Activated gamma-delta T cell treated with Interleukin-2 at 50 U/mL for 16 hours (primary cell): ENCODE data around the gene MTUS2.

Experiments used
- DNase-seq: peaks from one replicate; pipeline ENCODE4 v3.0.0-alpha.2; 2020

Gene MTUS2

GRCh38 chr13:29266756-29267733, 446.9 kb downstream of the MTUS2 start:
- DNase-seq = no peak

GRCh38 chr13:29270271-29270985, 450.3 kb downstream of the MTUS2 start:
- no peak for DNase-seq

- no peak for DNase-seq
Observed at GRCh38 chr13:29271606-29272005, 451.5 kb downstream of the MTUS2 start.

GRCh38 chr13:29279356-29280254, 459.5 kb downstream of the MTUS2 start:
- no peak for DNase-seq

GRCh38 chr13:29281932-29282495, 461.9 kb downstream of the MTUS2 start:
- DNase-seq = no peak

- no peak for DNase-seq
Observed at GRCh38 chr13:29284726-29285125, 464.6 kb downstream of the MTUS2 start.

GRCh38 chr13:29287237-29287636, 467.1 kb downstream of the MTUS2 start:
- DNase-seq = no peak

DNA sequence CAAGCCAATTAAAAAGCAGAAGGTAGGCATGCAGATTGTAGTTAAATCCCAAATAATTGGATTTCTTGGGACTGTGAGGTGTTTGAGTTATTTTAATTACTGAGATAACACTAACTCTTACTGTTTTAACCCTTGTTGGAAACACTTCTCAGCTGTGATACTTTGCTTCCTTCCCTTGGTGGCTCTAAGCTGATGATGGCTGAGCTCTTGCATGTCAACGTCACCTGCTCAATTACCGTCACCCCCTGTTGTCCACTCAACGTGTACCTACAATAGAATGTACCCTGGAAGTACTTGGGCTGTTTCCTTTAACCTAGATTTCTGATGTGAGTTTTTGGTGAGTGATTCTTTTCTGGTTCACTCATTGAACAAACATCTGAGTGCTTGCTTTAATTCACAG, 471.9 kb downstream of the MTUS2 start:
- DNase-seq = no peak

GRCh38 chr13:29294821-29295220, 474.7 kb downstream of the MTUS2 start:
- no peak for DNase-seq

- DNase-seq = no peak
Observed at GRCh38 chr13:29301027-29301426, 480.9 kb downstream of the MTUS2 start.

DNA sequence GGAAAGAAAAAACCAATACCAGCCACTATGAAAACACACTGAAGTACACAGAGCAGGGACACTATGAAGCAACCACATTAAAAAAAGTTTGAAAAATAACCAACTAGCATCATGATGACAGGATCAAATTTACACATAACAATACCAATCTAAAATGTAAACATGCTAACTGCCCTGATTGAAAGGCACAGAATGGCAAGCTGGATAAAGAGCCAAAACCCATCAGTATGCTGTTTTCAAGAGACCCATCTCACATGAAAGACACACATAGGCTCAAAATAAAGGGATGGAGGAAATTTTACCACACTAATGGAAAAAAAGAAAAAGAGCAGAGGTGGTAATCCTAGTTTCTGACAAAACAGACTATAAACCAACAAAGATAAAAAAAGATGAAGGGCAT, 484.0 kb downstream of the MTUS2 start:
- DNase-seq = no peak

DNA sequence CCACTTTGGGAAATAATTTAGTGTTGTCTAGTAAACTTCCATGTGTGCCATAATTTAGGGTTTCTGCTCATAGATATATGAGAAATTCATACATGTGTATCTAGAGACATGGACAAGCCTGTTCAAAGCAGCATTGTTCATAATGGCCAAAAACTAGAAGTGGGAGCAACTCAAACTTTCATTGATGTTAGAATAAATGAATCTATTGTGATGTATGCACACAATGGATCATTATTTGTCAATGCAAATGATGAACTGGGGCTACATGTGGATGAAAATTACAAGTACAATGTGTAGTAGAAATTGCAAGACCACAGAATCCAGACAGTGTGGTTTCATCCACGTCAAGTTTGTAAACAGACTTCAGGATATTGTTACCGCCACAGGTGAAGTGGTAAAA, 490.7 kb downstream of the MTUS2 start:
- no peak for DNase-seq

- DNase-seq = no peak
Observed at GRCh38 chr13:29315847-29316246, 495.7 kb downstream of the MTUS2 start.

- DNase-seq = no peak
Observed at GRCh38 chr13:29317828-29318227, 497.7 kb downstream of the MTUS2 start.

GRCh38 chr13:29318741-29319140, 498.6 kb downstream of the MTUS2 start:
- no peak for DNase-seq

DNA sequence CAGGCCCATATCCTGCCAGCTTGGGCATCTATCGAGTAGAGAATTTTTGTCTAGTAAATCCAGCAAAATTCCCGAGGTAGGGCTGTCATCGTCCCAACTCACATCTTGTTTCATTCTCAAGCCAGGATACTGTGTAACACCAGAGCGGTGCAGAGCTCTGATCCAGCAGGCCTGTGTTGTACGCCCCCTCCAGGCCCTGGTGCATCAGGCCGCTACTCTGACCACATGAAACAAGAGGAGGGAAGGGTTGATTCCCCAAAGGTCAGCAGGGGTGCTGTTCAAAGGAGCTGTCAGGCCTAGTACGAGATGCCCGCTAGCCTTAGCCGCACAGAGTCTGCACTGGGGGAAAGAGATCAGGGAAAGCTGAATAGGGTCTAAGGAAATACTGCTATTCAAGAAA, 499.3 kb downstream of the MTUS2 start:
- DNase-seq = no peak

DNA sequence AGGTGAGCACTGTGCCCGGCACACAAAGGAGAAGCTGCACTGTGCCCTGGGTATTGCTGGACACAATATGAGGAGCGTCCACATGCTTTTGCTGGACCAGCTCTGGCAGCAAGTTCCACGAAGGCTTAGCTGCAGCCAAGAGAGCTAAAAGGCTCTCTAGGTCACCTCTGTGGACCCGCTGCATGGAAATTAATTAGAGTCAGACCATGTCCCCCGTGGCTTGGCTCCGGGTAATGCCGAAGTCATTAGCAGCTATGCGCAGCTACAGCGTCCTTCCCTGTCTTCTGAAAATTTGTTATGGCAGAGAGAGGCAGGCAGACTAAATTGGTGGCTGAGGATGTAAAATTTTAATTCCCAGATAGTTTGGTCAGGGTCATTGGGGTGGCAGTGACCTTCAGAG, 503.8 kb downstream of the MTUS2 start:
- DNase-seq = no peak

DNA sequence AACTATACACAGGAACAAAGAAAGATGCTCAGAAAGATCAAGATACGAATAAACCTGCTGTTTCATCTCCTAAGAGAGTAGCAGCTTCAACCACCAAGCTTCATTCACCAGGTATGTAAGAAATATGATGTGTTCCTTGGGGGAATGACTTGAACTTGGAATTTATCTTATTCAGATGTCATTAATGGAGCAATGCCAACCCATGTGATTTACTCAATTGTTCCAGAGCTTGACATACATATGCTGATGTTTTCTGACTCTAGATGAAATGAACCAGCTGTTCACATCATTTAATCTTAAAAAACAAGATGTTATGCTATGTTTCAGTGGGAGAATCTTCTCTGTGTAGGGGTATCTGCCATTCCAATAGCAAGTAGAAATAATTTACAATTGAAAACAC, 504.5 kb downstream of the MTUS2 start:
- DNase-seq = no peak

DNA sequence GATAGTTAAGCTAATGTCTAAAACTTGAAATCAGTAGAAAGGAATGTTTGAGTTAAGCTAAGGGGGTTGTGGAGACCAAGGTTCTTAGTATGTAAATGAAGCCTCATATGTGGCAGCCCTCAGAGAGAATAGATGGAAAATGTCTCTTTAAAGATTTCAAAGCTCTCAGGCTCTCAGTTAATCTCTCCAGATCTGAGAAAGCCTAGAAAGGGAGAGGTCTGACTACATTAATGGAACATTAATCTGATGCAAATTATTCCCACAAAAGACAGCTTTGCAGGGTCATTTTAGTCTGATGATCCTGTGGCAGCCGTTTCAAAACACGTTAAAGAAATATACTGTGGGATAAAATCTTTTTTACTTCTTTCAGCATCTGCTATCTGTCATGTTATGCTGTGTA, 508.4 kb downstream of the MTUS2 start:
- DNase-seq = no peak

GRCh38 chr13:29336356-29336755, 516.2 kb downstream of the MTUS2 start:
- no peak for DNase-seq

DNA sequence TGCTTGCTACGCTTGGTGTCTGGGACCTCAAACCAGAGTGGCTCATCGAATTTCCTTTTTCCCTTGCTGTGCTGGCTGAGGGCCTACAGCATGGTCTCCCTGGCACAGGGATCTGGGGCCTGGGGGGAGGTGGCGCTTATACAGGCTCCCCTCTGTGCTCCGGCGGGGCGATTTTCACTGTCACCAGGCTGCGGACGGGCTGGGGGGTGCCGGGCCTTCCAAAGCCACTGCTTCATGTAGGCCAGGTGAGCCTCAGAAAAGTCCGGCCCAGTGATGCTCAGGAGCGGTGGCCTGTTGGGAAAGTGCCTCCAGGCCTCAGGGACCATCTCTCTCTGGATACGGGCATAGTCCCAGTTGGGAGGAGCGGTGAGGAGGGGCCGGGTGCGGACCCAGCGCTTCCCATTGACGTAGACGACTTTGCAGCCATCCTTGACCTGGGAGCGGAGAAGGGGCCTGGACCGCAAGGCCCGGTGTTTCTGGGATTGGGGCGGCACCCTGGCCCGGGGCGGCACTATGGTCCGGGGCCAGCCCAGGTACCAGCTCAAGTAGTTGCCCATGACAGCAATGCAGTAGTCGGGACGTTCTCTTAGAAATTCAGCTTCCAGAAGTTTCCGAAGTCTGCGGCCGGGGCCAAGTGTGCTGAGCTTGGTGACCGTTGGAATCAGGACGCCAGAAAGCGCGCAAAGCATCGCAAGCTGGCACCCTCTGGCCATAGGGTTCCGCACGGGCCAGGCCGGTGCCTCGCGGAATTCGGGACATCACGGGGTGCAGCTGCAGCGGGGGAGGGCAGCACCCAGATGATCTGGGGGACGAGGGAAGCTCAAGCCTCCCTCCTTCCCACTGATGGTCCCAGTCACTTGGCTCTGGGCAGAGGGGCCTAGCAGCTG, 519.5 kb downstream of the MTUS2 start:
- no peak for DNase-seq
